Testis (tissue), 2 donors: Measurements from ENCODE around the gene BTBD2.

Experiments used
- POLR2A ChIP-seq: fragments of 450-650 bp; IDR thresholded peaks from one replicate; pipeline ENCODE4 v1.6.1; 2017; ENCODE audit warnings: antibody characterized with exemption, mild to moderate bottlenecking, moderate library complexity
- TF ChIP-seq, protein P1 (sequence below), 3 experiments: fragments of 450-650 bp in 2 of 3; fragments of 200-600 bp in 1 of 3; sonication (generic) in 1 of 3; IDR thresholded peaks; one replicate each; pipeline ENCODE4 v1.5.1; 2016 to 2019; ENCODE audit warnings: antibody characterized with exemption in 3 of 3, mild to moderate bottlenecking in 2 of 3, moderate library complexity in 1 of 3

DNA sequence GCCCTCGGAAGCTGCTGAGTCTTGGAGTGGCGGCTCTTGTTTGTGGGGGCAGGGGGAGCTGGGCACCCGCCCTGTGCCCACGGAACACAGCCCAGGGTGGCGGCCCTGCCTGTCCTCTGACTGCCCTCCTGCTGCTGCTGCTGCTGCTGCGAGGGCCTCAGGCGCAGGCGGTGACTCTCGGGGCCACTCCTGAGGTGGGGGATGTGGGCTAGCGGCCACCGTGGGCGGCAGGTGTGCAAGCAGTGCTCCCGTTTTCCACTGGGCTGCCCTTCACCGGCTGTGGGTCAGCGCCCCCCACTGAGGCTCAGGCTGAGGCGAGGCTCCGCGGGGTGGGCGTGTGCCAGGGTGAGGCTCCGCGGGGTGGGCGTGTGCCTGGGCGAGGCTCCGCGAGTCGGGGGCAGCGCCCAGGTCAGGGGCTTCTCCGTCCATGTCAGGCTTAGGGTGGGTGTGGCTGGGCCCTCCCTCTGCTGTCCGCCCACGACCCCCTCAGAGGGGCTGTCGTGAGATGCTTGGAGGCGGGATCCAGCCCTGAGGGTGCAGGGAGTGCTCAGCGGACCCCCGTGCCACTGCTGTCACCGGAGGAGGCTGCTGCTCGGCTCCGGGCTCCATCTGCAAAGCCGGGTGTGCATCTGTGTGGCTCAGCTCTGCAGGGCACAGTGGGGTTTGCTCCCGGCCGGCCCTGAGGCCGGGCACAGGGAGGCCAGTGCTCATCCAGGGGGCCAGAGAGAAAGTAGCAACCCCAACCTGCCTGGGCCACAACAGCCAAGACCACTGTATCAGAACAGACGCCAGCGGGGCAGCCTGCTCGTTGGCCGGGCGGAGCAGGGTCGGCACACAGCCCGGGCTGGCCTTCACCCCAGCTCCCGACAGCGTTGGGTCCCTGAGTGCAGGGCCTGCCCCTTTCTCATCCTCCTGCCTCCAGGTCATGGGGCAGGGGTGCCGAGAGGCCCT, 60.1 kb downstream of the BTBD2 start:
- TF ChIP-seq, protein P1, sequence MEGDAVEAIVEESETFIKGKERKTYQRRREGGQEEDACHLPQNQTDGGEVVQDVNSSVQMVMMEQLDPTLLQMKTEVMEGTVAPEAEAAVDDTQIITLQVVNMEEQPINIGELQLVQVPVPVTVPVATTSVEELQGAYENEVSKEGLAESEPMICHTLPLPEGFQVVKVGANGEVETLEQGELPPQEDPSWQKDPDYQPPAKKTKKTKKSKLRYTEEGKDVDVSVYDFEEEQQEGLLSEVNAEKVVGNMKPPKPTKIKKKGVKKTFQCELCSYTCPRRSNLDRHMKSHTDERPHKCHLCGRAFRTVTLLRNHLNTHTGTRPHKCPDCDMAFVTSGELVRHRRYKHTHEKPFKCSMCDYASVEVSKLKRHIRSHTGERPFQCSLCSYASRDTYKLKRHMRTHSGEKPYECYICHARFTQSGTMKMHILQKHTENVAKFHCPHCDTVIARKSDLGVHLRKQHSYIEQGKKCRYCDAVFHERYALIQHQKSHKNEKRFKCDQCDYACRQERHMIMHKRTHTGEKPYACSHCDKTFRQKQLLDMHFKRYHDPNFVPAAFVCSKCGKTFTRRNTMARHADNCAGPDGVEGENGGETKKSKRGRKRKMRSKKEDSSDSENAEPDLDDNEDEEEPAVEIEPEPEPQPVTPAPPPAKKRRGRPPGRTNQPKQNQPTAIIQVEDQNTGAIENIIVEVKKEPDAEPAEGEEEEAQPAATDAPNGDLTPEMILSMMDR (IDR thresholded peaks at IDR 0.05) = no peak
- no peak for TF ChIP-seq POLR2A
